HepG2 (cell line): ENCODE results near the gene KRT73. TPM values are rescaled to one million over a fixed set of nuclear protein-coding genes. Genes with fewer than 3 reads are reported as not detected.

Experiments
- ATAC-seq: fragments of 200-7000 bp; cut with Tn5 transposase; 3 replicates; pipeline ENCODE4 v1.9.1; 2020; ENCODE audit warnings: mild to moderate bottlenecking, moderate library complexity
- BruUV-seq: library from RNA; stranded (reverse); fragments of 400-500 nt; replicated peaks from 2 replicates; lab custom pipeline; 2021; lab: Mats Ljungman, UMichigan
- CTCF ChIA-PET: fragments of 300-600 bp; formaldehyde crosslinking; extraction: SDS; loops from one replicate; lab custom pipeline; 2021; ENCODE audit warnings: low total read pairs, inconsistent platforms, low intra/inter-chr PET ratio; lab: Yijun Ruan, JAX
- POLR2A ChIA-PET: fragments of 350-600 bp; sonication (Branson Sonifier 250); formaldehyde crosslinking; loops from one replicate; lab custom pipeline; 2020; ENCODE audit warnings: antibody characterized with exemption, inconsistent platforms; lab: Yijun Ruan, JAX
- DNase-seq: peaks from one replicate; pipeline ENCODE4 v3.0.0-alpha.2; 2015; ENCODE audit warnings: low spot score
- FAIRE-seq: peaks from 3 replicates; lab custom pipeline; 2011; peaks lifted over from hg19 to GRCh38; lab: Jason Lieb, UNC
- H2AFZ ChIP-seq: one replicate; pipeline ENCODE4 v1.6.1; 2011; ENCODE audit warnings: low read length, inconsistent platforms
- H3K27ac ChIP-seq: fragments of 300-600 bp; 3 replicates; pipeline ENCODE4 v1.8.0; 2011; ENCODE audit warnings: mixed run types, mild to moderate bottlenecking, mixed read lengths, low read length, inconsistent platforms; ENCODE audit not compliant: insufficient read depth; ENCODE audit errors: extremely low read length
- H3K27me3 ChIP-seq, 2 experiments: fragments of 200-600 bp in 1 of 2; 2 replicates in 1 of 2; 3 replicates in 1 of 2; pipeline versions ENCODE4 v1.6.0 to v1.8.0; 2011; ENCODE audit warnings: low read length in 2 of 2, mild to moderate bottlenecking in 2 of 2, moderate library complexity in 2 of 2, inconsistent platforms in 1 of 2; ENCODE audit not compliant: insufficient read depth in 2 of 2, control insufficient read depth in 1 of 2
- H3K36me3 ChIP-seq, 2 experiments: fragments of 200-600 bp in 1 of 2; replicated peaks in 1 of 2; 2 replicates in 1 of 2; 3 replicates in 1 of 2; pipeline versions ENCODE4 v1.5.1 to v1.8.0; 2011; ENCODE audit warnings: low read length in 2 of 2, inconsistent platforms in 1 of 2; ENCODE audit not compliant: insufficient read depth in 2 of 2, control insufficient read depth in 1 of 2
- H3K4me1 ChIP-seq: 2 replicates; pipeline ENCODE4 v1.5.1; 2012; ENCODE audit warnings: low read length, inconsistent platforms; ENCODE audit not compliant: insufficient read depth
- H3K4me2 ChIP-seq: 2 replicates; pipeline ENCODE4 v1.6.0; 2011; ENCODE audit warnings: low read depth, low read length, inconsistent platforms
- H3K4me3 ChIP-seq, 3 experiments: fragments of 200-600 bp in 1 of 3; sonication (generic), shearing (Covaris generic) in 1 of 3; replicated peaks in 1 of 3; 2 replicates each; pipeline ENCODE4 v1.5.1; 2011 to 2016; ENCODE audit warnings: low read length in 3 of 3, inconsistent platforms in 2 of 3, low read depth in 2 of 3, mild to moderate bottlenecking in 2 of 3, control low read depth in 1 of 3, mixed read lengths in 1 of 3; ENCODE audit not compliant: insufficient read depth in 1 of 3
- H3K79me2 ChIP-seq: one replicate; pipeline ENCODE4 v1.6.1; 2011; ENCODE audit warnings: low read length, inconsistent platforms; ENCODE audit not compliant: insufficient read depth
- H3K9ac ChIP-seq: 2 replicates; pipeline ENCODE4 v1.6.0; 2011; ENCODE audit warnings: mild to moderate bottlenecking, low read depth, low read length, inconsistent platforms; ENCODE audit not compliant: insufficient read depth
- H3K9me3 ChIP-seq: 2 replicates; pipeline ENCODE4 v1.5.1; 2012; ENCODE audit warnings: mild to moderate bottlenecking, low read length
- H4K20me1 ChIP-seq: 2 replicates; pipeline ENCODE4 v1.6.0; 2011; ENCODE audit warnings: inconsistent platforms, mild to moderate bottlenecking, low read length, moderate library complexity; ENCODE audit not compliant: insufficient read depth
- ETV5 ChIP-seq: IDR thresholded peaks from 2 replicates; pipeline ENCODE4 v1.6.1; 2018; ENCODE audit warnings: missing biosample characterization, missing genetic modification reagents, inconsistent platforms, borderline replicate concordance
- GMEB1 ChIP-seq: sonication (generic); formaldehyde crosslinking; IDR thresholded peaks from 2 replicates; pipeline ENCODE4 v1.5.1; 2020; ENCODE audit warnings: missing genetic modification reagents, mild to moderate bottlenecking, borderline replicate concordance
- KDM3A ChIP-seq: IDR thresholded peaks from 2 replicates; pipeline ENCODE4 v1.6.1; 2018; ENCODE audit warnings: low read depth, missing compliant biosample characterization
- KLF6 ChIP-seq: IDR thresholded peaks from 2 replicates; pipeline ENCODE4 v1.8.0; 2016; ENCODE audit warnings: missing biosample characterization, missing genetic modification reagents
- TBL1XR1 ChIP-seq: fragments of 150-350 bp; IDR thresholded peaks from 2 replicates; pipeline ENCODE4 v1.6.1; 2014; ENCODE audit warnings: borderline replicate concordance, low read length; ENCODE audit not compliant: partially characterized antibody
- TCF7 ChIP-seq: sonication (generic); IDR thresholded peaks from 2 replicates; pipeline ENCODE4 v1.6.1; 2016; ENCODE audit warnings: antibody characterized with exemption, low read depth
- TRIM24 ChIP-seq: sonication (generic); formaldehyde crosslinking; IDR thresholded peaks from 2 replicates; pipeline ENCODE4 v1.8.0; 2022; ENCODE audit warnings: mild to moderate bottlenecking, missing genetic modification reagents
- YEATS2 ChIP-seq: sonication (generic); formaldehyde crosslinking; IDR thresholded peaks from 2 replicates; pipeline ENCODE4 v1.4.0; 2020; ENCODE audit warnings: missing genetic modification reagents, borderline replicate concordance
- ZNF407 ChIP-seq: sonication (generic); formaldehyde crosslinking; IDR thresholded peaks from one replicate; pipeline ENCODE4 v1.5.1; 2020; ENCODE audit warnings: mild to moderate bottlenecking, missing genetic modification reagents; ENCODE audit errors: not compliant biosample characterization
- ZSCAN29 ChIP-seq: sonication (generic); formaldehyde crosslinking; conservative IDR thresholded peaks from 2 replicates; pipeline ENCODE4 v1.4.0; 2020; ENCODE audit warnings: mild to moderate bottlenecking, missing genetic modification reagents
- in situ Hi-C: cut with HindIII; loops from 2 replicates; pipeline ENCODE4 v1.10.0; 2017; ENCODE audit warnings: low pct_unique_long_range_greater_than_20kb; ENCODE audit not compliant: extremely low pct_ligation_motif_present
- intact Hi-C: fragments of 100-400 bp; cut with micrococcal nuclease; formaldehyde crosslinking; loops from one replicate; pipeline ENCODE4 v1.10.0; 2022; ENCODE audit not compliant: unreplicated experiment
- polyA plus RNA-seq, 8 experiments: library from polyadenylated mRNA; depleted of rRNA in 3 of 8; stranded (reverse) in 7 of 8; unstranded in 1 of 8; fragments of >200 nt; fragmentation: Illumina TruSeq in 4 of 8; extraction: Trizol in 4 of 8; gene quantifications; 2 replicates each; pipeline versions ENCODE4 v1.2.1 to v1.2.3, GENCODE V29; 2011 to 2016; ENCODE audit warnings: low read depth in 4 of 8, missing spikeins in 1 of 8, mixed read lengths in 1 of 8; ENCODE audit not compliant: insufficient read depth in 1 of 8
- total RNA-seq, 5 experiments: library from RNA; depleted of rRNA; stranded (reverse); fragments of >200 nt; fragmentation: Illumina TruSeq; extraction: Trizol; gene quantifications; 2 replicates each; pipeline ENCODE4 v1.2.3, GENCODE V29; 2016; ENCODE audit warnings: low read depth in 1 of 5

KRT73 gene
- total and polyA plus RNA-seq, 2 of the 13 experiments (the other 11 are each of a cell fraction or from before 2014, with no cell fraction given) = not detected

DNA sequence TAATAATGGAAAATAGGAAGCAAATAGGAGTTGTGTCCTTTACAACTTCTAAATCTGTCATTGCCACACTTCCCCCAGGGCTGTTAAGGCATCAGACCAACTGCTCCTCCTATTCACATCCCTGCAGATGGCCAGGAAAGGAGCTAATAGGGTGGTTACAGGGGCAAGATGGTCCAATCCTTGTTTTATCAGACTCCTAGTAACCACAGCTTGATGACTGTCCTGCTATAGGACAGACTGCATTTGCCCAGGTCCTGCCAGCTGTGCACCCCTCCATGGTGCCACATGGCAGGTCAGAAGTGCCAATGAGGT is 44.5 kb upstream of the KRT73 start:
- Histone ChIP-seq H3K36me3 (no peaks in the 10 kb centered on the region), H3K9ac (no peak overlapping the region), H3K4me1 (no peaks in the 10 kb centered on the region), H4K20me1 (no peaks in the 10 kb centered on the region), H3K9me3 (no peaks in the 10 kb centered on the region), H2AFZ (no peak overlapping the region), H3K4me3 (no peak overlapping the region), H3K27ac (no peak overlapping the region), H3K27me3 (peaks cover 3 to 21% of the 10 kb centered on the region in 2 experiments; a peak in 4 of 5 replicates), H3K4me2 (no peak overlapping the region), H3K79me2 (no peaks in the 10 kb centered on the region)
- no peak for FAIRE-seq
- ATAC-seq = no peak
- intact Hi-C loops (no loop called here), in situ Hi-C loops (no loop called here)
- ChIA-PET POLR2A (no interaction called here), CTCF (no interaction called here)
- TF ChIP-seq TBL1XR1 (no peak), KLF6 (CRISPR knock-in tag) (no peak), ZSCAN29 (CRISPR knock-in tag) (no peak), KDM3A (CRISPR knock-in tag) (no peak), YEATS2 (no peak), GMEB1 (CRISPR knock-in tag) (no peak), ETV5 (no peak), TRIM24 (CRISPR knock-in tag) (no peak), ZNF407 (CRISPR knock-in tag) (no peak), TCF7 (no peak)
- DNase-seq = no peak
- no TSS peak for BruUV-seq
